ENCODE measurements around the gene APOA4. TPM values are rescaled to one million over a fixed set of nuclear protein-coding genes. Genes with fewer than 3 reads are reported as not detected.

Gene APOA4
- total and polyA plus RNA-seq, 2 of the 13 experiments (the other 11 are each of a cell fraction or from before 2014, with no cell fraction given) = 3.8 to 7.2 TPM

GRCh38 chr11:116857316-116857715, 34.2 kb upstream of the APOA4 start:
- no TSS peak for BruUV-seq (replicated peaks)
- no peaks in the 10 kb centered on the region for H3K9me3 ChIP-seq (ENCODE audit: low read length)
- ATAC-seq (no peak), DNase-seq (ENCODE audit: low spot score) (no peak), FAIRE-seq (no peak)
- in situ Hi-C loops (cut with HindIII; ENCODE audit: extremely low pct_ligation_motif_present, low pct_unique_long_range_greater_than_20kb) (no loop called here), intact Hi-C loops (cut with micrococcal nuclease; ENCODE audit: unreplicated experiment) (no loop called here)
- H2AFZ ChIP-seq (ENCODE audit: low read length) = no peak overlapping the region
- ChIA-PET CTCF (ENCODE audit: low intra/inter-chr PET ratio, low total read pairs) (no interaction called here), POLR2A (interaction anchor here (1.3 kb wide), 1 partner anchor 21 kb away, joined by 4 read pairs; no protein-coding TSS in a partner anchor)
- no peaks in the 10 kb centered on the region for H3K27me3 ChIP-seq (ENCODE audit: control insufficient read depth in 1 of 2, insufficient read depth in 2 of 2, low read length in 2 of 2)
- TF ChIP-seq HNRNPK (IDR thresholded peaks at IDR 0.05; ENCODE audit: low read depth, low read length, poor library complexity, severe bottlenecking) = no peak
- TF ChIP-seq BRD4 (CRISPR knock-in tag; IDR thresholded peaks at IDR 0.05) = no peak
- no peak for TF ChIP-seq PATZ1 (CRISPR knock-in tag; IDR thresholded peaks at IDR 0.05)
- TF ChIP-seq CREM (IDR thresholded peaks at IDR 0.05) = no peak
- TF ChIP-seq CREM (CRISPR knock-in tag; IDR thresholded peaks at IDR 0.05) = no peak
- TF ChIP-seq PBX3 (CRISPR knock-in tag; IDR thresholded peaks at IDR 0.05; ENCODE audit: borderline replicate concordance) = no peak
- no peak overlapping the region for H3K4me3 ChIP-seq (replicated peaks in 1 of 3; ENCODE audit: insufficient read depth in 1 of 3, low read depth in 2 of 3, low read length in 3 of 3)
- no peaks in the 10 kb centered on the region for H4K20me1 ChIP-seq (ENCODE audit: insufficient read depth, low read length)
- no peak overlapping the region for H3K9ac ChIP-seq (ENCODE audit: insufficient read depth, low read depth, low read length)
- no peak overlapping the region for H3K27ac ChIP-seq (ENCODE audit: extremely low read length, insufficient read depth, low read length)
- peaks cover 11 to 51% of the 10 kb centered on the region in 2 experiments for H3K36me3 ChIP-seq (replicated peaks in 1 of 2; ENCODE audit: control insufficient read depth in 1 of 2, insufficient read depth in 2 of 2, low read length in 2 of 2)
- 98% methylated on average over 2 of the region's 2 CpGs for WGBS (ENCODE audit: low lambda C conversion rate)
- no peaks in the 10 kb centered on the region for H3K4me1 ChIP-seq (ENCODE audit: insufficient read depth, low read length)
- no peaks in the 10 kb centered on the region for H3K79me2 ChIP-seq (ENCODE audit: insufficient read depth, low read length)
- H3K4me2 ChIP-seq (ENCODE audit: low read depth, low read length) = no peak overlapping the region

Measured in HepG2 (cell line).